Measurements from ENCODE around the gene DIPK1B.

Gene DIPK1B

GRCh38 chr9:136673088-136673974 is 39.0 kb upstream of the DIPK1B start:
- DNase-seq (ENCODE audit: low read depth): no peak

GRCh38 chr9:136673975-136674785 is 38.2 kb upstream of the DIPK1B start:
- no peak for DNase-seq (ENCODE audit: low read depth)

- DNase-seq (ENCODE audit: low read depth): no peak
These were observed 37.5 kb upstream of the DIPK1B start for GRCh38 chr9:136674786-136675349.

- no peak for DNase-seq (ENCODE audit: low read depth)
These were observed 36.7 kb upstream of the DIPK1B start for GRCh38 chr9:136675477-136676296.

GRCh38 chr9:136676297-136676794 is 36.0 kb upstream of the DIPK1B start:
- no peak for DNase-seq (ENCODE audit: low read depth)

- DNase-seq (ENCODE audit: low read depth): no peak
These were observed 35.3 kb upstream of the DIPK1B start for GRCh38 chr9:136676920-136677686.

GRCh38 chr9:136678034-136678433 is 34.3 kb upstream of the DIPK1B start:
- DNase-seq (ENCODE audit: low read depth): no peak

GRCh38 chr9:136678624-136679023 is 33.7 kb upstream of the DIPK1B start:
- DNase-seq (ENCODE audit: low read depth): no peak

GRCh38 chr9:136679431-136679941 is 32.9 kb upstream of the DIPK1B start:
- no peak for DNase-seq (ENCODE audit: low read depth)

GRCh38 chr9:136681029-136681428 is 31.3 kb upstream of the DIPK1B start:
- no peak for DNase-seq (ENCODE audit: low read depth)

- DNase-seq (ENCODE audit: low read depth): no peak
These were observed 30.2 kb upstream of the DIPK1B start for GRCh38 chr9:136681945-136682699.

- DNase-seq (ENCODE audit: low read depth): no peak
These were observed 29.7 kb upstream of the DIPK1B start for GRCh38 chr9:136682710-136683109.

- no peak for DNase-seq (ENCODE audit: low read depth)
These were observed 29.1 kb upstream of the DIPK1B start for GRCh38 chr9:136683173-136683745.

GRCh38 chr9:136683755-136684154 is 28.6 kb upstream of the DIPK1B start:
- DNase-seq (ENCODE audit: low read depth): no peak

- DNase-seq (ENCODE audit: low read depth): no peak
These were observed 28.0 kb upstream of the DIPK1B start for GRCh38 chr9:136684339-136684738.

- DNase-seq (ENCODE audit: low read depth): no peak
These were observed 27.6 kb upstream of the DIPK1B start for GRCh38 chr9:136684799-136685198.

GRCh38 chr9:136685216-136685615 is 27.2 kb upstream of the DIPK1B start:
- DNase-seq (ENCODE audit: low read depth): no peak

GRCh38 chr9:136685790-136686533 is 26.4 kb upstream of the DIPK1B start:
- DNase-seq (ENCODE audit: low read depth): no peak

GRCh38 chr9:136686534-136686793 is 25.9 kb upstream of the DIPK1B start:
- no peak for DNase-seq (ENCODE audit: low read depth)

Data from HS-27A (cell line).